Stimulated activated CD4-positive, alpha-beta T cell treated with anti-CD3 and anti-CD28 coated beads, Interleukin-15, amount 100 ng/mL, for 48 hours (primary cell): ENCODE data around the gene PRKCA.
A peak's percentile ranks its signal among the peaks of the same experiment; 100 is the strongest.
"Not testable (repeated sequence)": the region's sequence is repeated elsewhere in the genome, so short reads cannot be mapped to it uniquely, and the experiment has no call there.

ENCODE experiments used
- DNase-seq, 2 donors: peaks; one replicate each; pipeline ENCODE4 v3.0.0-alpha.2; 2020; ENCODE audit warnings: low read depth in 2 of 2

PRKCA gene

DNA sequence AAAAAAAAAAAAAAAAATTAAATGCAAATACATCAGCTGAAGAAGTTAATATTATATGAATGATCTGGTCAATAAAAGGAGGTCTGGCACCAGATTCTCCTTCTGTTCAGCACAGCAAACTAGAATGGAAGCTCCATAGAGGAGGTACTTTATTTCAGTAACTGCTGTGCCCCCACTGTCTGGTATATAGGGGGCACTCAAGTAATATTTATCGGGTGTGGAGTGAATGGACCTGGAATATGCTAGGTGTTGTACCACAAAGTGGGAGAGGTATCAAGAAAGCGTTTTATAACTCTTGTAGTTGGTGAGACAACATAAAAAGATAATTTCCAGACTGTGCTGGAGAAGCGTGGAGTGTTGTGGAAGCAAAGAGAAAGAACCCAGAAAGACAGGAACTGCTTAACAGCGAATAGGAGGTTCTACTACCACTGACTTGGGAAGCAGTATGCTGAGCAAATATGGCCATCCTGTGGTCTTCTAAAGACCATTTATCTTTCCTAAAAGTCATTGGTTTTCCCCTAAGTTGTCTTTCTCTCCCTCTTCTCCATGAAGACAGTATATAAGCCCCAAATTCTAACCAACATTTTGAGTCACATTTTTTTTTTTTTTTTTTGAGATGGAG is 12.2 kb upstream of the PRKCA start:
- DNase-seq = no peak

DNA sequence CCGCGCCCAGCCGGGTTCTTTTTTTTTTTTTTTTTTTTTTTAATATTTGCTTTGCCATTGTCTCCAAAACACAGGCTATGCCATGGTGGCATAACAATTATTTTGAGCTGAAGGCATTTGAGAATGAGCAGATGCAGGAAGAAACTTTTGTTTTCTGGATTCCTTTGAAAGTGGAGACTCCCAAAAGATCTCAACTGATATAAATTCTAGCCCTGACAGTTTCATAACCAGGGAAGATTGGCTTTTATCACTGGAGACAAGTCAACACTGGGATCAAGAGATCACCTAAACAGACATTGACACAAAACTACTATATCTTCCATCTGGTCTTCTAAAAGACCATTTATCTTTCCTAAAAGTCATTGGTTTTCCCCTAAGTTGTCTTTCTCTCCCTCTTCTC is 10.1 kb upstream of the PRKCA start:
- DNase-seq = no peak

GRCh38 chr17:66296289-66296725 is 6.1 kb upstream of the PRKCA start:
- DNase-seq = no peak

GRCh38 chr17:66297443-66297842 is 5.0 kb upstream of the PRKCA start:
- not testable (repeated sequence) for DNase-seq

DNA sequence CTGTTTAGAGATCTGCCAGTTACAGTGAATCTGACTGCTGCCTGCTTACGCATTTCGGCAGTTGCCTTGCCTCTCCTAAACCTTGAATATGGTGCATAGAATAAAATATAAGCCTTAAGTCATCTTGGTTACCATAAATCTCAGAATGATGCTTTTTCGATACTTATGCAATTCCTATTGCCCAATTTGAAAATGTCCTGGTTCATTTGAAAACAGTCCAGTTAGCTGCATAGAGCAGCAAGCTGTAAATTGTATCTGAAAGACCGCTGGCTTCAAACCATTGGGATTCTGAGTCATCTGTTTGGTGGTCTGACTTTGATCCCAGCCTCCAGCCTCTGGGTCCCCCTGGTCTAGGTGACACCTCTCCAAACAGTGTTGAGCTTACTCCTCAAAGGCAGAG is 2.7 kb upstream of the PRKCA start:
- no peak for DNase-seq

DNA sequence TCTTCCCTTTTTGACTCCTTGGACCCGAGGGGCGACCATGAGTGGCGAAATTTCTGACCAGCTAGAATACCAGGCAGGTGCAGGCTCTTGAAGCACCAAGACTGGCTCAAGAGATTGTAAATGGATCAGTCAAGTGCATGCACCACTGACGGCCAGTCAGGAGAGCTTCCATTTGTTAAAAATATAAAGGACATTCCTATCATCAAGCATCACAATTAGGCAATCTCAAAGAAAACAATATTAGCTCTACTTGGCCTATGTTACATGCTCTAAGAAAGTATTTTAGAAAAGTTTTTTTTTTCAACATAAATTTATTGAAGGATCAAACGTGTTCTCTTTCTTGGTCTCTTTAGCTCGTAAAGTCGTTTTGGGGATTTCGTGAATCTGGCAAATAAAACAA is 1.5 kb upstream of the PRKCA start:
- no peak for DNase-seq

GRCh38 chr17:66301367-66301863 is 998 bp upstream of the PRKCA start:
- DNase-seq = no peak

- DNase-seq = peak in 1 of 2 donors; percentile 36
Observed at GRCh38 chr17:66302761-66303626, 581 bp downstream of the PRKCA start.

GRCh38 chr17:66304304-66305174 is 2.1 kb downstream of the PRKCA start:
- no peak for DNase-seq

- DNase-seq = no peak
Observed at GRCh38 chr17:66306446-66306845, 4.0 kb downstream of the PRKCA start.

- DNase-seq = no peak
Observed at GRCh38 chr17:66307257-66307656, 4.8 kb downstream of the PRKCA start.

GRCh38 chr17:66308856-66309255 is 6.4 kb downstream of the PRKCA start:
- DNase-seq = no peak

GRCh38 chr17:66309793-66310192 is 7.4 kb downstream of the PRKCA start:
- DNase-seq = no peak

DNA sequence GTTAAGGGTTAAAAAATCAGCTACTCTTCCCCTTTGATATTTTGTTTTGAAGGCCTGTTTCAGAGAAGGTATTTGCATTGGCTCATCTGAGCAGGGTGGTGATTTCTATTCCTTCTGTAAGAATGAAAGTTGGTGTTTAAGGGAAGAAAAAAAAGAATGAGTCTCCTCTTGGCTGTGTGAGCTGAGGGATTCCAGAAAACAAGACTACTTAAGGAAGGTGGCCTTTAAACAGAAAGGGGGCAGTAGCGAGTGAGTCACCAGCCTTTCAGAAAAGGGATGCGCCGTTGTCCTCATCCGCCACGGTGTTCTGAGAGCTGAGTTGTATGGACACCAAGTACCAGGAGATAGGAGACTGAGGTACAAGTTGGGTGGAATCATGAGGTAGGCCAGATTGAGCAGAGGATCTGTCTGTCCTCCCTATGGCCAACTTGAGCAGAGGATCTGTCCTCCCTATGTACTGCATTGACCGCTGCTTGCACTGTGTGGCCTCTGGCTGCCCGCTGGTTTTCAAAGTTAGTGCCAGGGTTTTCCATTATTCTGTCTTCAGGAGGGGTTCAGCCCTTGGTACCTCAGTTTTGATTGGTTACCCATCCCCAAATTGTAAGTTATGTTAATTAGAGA is 8.2 kb downstream of the PRKCA start:
- DNase-seq = no peak

DNA sequence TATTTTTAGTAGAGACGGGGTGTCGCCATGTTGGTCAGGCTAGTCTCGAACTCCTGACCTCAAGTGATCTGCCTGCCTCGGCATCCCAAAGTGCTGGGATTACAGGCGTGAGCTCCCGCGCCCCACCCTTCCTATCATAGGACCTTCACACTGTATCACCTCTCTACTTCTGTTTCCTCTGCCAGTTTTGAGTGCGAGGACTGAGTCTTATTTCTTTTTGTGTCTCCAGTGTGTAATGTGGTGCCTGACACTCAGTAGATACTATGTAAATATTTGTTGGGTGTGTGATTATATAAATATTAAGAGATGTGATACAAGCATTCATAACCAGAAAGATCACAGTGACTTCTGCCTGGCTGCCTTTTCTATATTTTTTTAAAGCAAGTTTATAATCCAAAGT is 10.5 kb downstream of the PRKCA start:
- no peak for DNase-seq

DNA sequence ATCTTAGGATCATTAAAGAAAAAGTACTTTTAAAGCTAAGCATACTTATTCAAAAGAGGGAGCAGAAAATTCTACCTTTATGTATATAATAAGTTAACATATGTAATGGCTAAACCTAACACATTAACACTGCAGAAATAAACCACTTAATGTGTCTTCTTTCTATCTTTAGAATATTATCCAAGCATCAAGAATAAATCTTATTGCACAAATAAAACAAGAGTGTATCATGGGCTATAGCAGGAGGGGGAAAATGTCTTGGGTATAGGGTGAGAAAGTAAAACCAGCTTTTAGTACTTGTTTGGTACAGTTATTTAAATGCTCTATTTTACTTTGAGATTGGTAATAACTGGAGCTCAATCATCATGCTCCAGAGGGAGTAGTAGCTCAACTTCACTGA is 10.9 kb downstream of the PRKCA start:
- no peak for DNase-seq

- peak in 1 of 2 donors; percentile 32 for DNase-seq
Observed at GRCh38 chr17:66313995-66314659, 11.7 kb downstream of the PRKCA start.

- DNase-seq = no peak
Observed at GRCh38 chr17:66317629-66318028, 15.2 kb downstream of the PRKCA start.

- no peak for DNase-seq
Observed at GRCh38 chr17:66319226-66319625, 16.8 kb downstream of the PRKCA start.

GRCh38 chr17:66322764-66323163 is 20.4 kb downstream of the PRKCA start:
- DNase-seq = no peak

GRCh38 chr17:66324381-66325004 is 22.1 kb downstream of the PRKCA start:
- DNase-seq = not testable (repeated sequence)
